GM18520 (cell line): ENCODE measurements around the gene PAX8.

Experiments used
- ATAC-seq: cut with Tn5 transposase; IDR thresholded peaks from one replicate; pipeline ENCODE4 v1.9.1; 2021; ENCODE audit not compliant: unreplicated experiment

PAX8 gene

DNA sequence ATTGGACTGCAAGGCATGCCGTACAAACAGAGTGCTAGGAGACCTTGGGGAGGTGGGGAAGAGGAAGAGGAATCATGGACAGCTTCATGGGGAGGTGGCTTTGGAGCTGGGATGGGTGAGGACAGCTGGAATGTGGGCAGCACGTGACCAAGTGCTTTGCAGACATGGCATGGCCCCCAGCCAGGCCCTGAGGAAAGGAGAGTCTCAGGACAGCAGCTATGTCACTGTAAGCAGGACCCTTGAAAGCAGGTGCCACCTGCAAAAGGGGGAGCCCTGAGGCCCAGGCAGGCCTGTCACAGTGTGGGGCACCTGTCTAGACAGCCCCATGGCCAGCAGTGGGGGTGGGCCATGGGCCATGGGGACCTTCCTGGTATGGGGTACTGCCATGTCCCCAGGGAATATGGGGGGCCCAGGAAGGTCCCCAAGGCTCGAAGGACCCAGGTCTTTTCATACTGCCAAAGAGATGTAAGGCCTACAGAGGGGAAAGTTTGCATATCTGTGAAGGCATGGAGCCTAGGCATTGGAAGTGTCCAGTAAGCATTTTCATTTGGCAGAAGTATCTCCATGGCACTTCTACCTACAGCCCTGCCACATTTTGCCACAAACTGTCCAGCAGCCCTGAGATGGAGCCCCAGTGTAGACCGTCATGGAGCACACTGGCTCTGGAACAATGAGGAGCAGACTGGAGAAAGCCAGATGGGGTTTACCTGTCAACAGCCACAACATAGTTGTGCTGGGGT is 9.9 kb downstream of the PAX8 start:
- no peak for ATAC-seq

GRCh38 chr2:113266431-113266830 is 12.3 kb downstream of the PAX8 start:
- ATAC-seq: no peak

DNA sequence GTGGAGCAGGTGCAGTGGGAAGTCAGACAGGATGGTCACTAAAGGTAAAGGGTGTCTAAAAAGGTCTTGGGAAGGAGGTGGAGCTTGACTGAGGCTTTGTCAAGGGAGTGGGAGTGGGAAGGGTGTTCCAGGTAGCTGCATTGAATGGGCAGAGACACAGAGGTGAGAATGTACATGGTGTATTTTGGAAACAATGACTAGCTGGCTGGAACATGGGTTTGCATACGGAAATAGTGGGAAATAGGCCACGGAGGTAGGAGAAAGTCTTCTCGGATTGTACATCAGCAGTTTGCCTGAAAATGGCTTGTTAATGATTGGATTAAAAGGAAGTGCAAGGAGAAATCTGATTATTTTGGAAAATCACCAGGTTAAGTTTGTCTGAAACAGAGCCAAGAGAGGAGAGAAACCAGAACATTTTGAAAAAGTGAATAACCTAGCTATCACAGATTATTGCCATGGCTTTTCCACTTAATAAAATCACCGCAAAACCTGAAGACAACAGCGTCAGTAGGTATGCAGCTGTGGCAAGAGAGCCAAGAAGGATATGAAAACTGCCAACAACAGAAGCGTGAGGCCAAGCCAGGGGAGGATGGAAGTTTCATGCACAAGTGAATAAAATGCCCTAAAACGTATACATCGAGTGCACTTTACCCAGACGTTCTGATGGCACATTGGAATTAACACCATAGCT is 13.9 kb downstream of the PAX8 start:
- no peak for ATAC-seq

- ATAC-seq: no peak
Measured at GRCh38 chr2:113263546-113263945, 15.2 kb downstream of the PAX8 start.

DNA sequence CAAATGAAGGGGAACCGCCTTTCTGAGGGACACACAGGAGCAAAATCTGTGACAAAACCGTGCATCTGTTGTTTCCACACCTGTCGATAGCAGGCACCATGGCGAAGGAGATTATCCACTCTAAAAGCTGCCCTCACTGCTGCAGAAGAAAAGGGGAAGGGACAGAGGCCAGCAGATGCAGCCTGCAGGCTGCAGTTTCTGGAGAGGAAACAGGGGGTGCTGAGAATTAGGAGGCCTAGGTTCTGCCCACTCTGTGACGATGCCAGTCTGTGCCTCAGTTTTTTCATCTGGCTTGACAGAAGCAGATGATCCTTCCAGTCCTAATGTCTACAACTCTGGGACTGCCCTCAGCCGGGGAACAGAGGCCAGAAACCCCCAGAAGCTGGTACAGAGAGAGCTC is 17.7 kb downstream of the PAX8 start:
- no peak for ATAC-seq

- ATAC-seq: no peak
Measured at GRCh38 chr2:113258471-113259147, 20.1 kb downstream of the PAX8 start.

DNA sequence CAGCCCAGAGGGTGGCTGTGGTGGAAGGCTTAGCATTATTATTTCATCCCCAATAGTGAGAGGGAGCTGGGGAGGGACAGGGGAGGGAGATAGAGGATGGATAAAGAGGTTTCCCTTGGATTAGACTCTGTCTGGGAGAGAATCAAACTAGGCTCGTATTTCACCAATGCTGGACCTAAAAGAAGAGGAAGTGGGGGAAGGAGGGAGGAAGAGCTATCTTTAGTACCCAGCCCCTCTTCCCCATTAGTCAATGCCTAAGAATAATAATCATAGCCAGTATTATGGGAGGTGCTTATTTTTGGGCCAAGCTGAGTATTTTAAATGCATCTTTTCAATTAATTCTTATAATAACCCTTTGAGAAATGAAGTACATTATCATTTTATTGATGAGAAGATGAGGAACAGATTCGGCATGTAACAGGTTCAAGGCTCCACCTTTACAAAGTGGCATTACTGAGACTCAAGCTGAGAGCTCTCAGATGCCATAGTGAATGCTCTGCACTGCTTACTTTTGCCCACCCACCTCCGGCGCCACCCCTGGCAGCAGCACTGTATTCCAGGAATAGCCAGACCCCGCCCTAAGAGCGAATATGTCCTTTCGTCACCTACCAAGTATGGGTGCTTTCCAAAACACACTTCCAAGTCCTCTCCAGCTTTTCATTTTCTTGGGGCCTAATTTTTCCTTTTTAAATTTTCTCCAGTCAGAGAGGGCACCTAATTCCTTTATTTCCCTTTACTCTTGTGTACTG is 21.0 kb downstream of the PAX8 start:
- no peak for ATAC-seq

- no peak for ATAC-seq
Measured at GRCh38 chr2:113255140-113256070, 23.3 kb downstream of the PAX8 start.

DNA sequence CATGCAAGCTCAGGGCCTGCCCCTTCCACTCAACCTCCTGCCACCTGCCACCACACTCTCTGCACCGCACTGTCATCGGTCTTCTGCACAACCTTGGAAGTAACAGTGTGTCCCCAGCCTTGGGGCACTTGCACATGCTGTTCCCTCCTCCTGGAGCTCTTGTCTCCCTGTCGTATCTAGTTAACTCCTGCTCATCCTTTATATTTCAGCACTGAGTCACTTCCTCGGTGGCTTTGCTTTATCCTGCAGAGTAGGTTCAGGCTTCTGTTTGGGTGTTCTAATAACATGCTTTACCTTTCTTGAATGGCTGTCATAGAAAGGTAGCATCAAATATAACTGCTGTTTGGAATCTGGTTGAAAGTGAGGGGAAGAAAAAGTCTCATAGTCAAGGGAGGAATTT is 25.3 kb downstream of the PAX8 start:
- no peak for ATAC-seq

DNA sequence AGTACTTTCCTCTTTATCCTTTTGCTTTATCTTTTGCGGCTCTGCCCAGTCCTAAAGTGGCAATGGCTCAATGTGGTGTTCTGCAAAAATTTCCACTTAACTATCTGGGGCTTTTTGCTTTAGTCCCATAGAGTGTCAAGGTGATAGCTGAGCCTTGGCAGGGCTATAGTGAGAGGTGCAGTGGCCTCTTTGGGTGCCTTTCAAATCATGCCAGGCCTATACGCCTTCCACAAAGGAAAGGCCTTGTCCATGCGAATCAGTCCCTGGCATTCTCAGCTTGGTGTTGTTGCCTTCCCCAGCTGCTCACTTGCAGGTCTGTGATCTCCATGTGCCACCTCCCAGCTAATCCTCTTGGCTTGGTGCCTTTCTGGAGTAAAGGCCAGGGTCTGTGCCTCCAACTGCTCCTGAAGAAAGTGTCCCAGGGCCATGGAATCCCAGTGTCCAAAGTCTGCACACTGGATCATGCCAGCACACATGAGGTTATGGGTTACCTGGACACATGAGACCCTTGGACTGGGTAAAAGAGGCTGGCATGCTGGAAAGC is 26.6 kb downstream of the PAX8 start:
- no peak for ATAC-seq

DNA sequence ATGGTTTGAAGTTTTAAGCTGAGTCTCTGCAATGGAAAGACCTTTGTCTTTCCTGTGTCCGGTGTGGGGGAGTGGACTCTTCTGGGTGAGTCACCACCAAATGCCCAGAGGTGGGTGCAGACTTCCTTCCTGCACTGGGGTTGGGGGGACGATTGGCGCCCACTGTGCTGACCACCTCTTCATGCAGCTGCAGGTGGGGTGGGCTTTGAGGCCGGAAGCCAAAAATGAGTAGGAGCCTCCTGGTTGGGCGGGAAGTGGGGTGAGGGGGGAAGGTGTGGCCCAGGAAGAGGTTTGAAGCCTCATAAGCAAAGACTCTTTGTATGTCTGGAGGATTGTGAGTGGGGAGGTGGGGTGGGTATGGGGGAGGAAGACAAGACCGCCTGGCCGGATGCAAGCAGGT is 27.6 kb downstream of the PAX8 start:
- no peak for ATAC-seq

DNA sequence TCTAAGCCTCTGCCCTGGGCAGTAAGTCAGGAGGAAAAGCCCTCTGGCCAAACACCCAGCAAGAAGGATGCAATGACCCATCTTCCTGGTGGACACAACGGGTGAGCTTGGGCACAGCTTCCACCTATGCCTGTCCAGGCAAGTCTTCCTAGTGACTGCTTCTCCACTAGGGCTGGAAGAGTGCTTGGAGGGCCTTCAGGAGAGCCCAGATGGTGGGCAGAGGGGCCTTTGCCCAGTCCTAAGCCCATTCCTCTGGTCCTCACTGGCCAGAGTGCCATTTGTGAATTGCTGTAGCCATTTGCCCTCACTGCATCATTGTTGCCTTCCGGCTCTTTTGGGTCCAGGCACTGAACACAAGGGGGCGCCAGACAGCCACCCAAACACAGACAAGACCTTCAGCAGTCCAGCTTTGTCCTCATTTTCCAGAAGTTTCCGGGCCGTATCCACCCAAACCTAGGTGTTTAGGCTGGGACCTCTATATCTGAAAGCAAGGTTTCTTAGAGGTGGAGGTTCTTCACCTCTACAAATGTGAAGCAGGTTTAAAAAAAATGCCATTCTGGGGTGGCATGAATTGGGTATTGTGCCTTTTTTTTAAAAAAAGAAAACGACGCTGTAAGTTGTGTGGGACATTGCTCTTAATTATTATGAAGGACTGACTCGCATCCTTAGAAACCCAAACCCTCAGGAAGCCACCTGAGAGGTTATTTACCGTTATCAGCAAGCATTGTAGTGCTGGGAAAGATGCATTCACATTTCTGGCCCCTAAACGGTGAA is 29.5 kb downstream of the PAX8 start:
- no peak for ATAC-seq

DNA sequence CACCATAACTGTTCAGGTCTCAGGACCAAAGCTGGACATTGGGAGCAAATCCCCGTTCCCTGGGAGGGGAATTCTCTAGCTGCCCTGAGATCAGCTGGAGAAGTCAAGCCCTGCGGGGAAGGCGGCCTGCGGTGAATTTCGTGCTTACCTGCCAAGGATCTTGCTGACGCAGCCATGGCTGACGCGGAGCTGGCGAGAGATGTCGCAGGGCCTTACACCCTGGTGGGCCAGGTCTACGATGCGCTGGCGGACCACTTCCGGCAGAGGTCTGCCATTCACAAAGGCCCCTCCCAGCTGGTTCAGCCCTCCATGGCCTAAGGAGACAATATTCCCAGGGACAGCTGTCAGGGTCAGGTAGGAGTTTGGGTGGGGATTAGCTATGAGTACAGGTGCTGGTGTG is 32.1 kb downstream of the PAX8 start:
- ATAC-seq: no peak

DNA sequence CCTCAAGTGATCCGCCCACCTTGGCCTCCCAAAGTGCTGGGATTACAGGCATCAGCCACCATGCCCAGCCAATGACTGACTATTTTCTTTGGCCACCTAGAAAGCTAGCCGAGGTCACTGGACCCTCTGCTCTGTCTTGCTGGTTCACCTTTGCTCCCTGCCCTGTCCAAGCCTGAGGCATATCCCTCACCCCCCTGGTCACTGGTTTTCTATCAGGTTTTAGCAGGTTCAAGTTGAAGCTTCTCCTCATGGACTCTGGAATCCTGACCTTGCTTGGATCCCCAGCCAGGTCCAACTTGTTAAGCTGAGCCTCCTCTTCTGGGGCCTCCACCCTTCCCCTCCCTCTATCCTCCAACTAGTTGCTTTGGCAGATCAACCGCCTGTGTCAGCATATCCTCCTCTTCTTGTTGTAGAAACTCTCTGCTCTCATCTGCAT is 33.4 kb downstream of the PAX8 start:
- ATAC-seq: no peak

DNA sequence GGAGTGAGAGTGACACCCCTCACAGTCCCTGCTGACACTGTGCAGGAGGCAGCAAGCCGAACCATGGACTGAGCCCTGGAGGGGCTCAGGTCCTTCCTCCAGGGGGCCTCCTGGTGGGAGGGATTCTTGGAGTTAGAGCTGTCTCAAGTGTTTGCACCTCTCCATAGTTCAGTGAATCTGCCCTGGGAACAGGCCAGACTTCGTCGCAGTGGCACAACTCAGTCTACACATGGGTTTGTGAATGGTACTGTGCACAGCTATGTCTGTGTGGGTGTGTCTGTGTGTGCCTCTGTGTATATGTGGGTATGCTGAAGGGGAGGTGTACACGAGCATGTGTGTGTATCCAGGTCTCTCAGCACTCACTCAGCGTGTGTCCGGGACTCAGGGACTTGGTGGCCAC is 36.4 kb downstream of the PAX8 start:
- no peak for ATAC-seq

- ATAC-seq: no peak
Measured at GRCh38 chr2:113240915-113241911, 37.5 kb downstream of the PAX8 start.

GRCh38 chr2:113240150-113240914 is 38.4 kb downstream of the PAX8 start:
- ATAC-seq: no peak
